ENCODE measurements around the gene CHD5. TPM values are rescaled to one million over a fixed set of nuclear protein-coding genes. Genes with fewer than 3 reads are reported as not detected.

CHD5 gene
- total RNA-seq, 2 donors from 2014 or later = 1.1 to 3.2 TPM

GRCh38 chr1:6207921-6208320, 27.8 kb upstream of the CHD5 start:
- TF ChIP-seq CTCF (IDR thresholded peaks at IDR 0.05) = no peak
- DNase-seq (ENCODE audit: low spot score) = no peak
- ATAC-seq (ENCODE audit: insufficient number of reproducible peaks, low FRiP score, low read depth) = no peak
- Histone ChIP-seq H3K27me3 (replicated peaks; ENCODE audit: insufficient read depth) (no peaks in the 10 kb centered on the region), H3K9me3 (no peaks in the 10 kb centered on the region), H3K4me1 (ENCODE audit: control insufficient read depth in 1 of 2, low read depth in 2 of 2) (peaks cover 8 to 17% of the 10 kb centered on the region in 2 donors), H3K4me3 (no peak overlapping the region), H3K36me3 (no peaks in the 10 kb centered on the region), H3K27ac (no peak overlapping the region)

GRCh38 chr1:6207075-6207885, 27.2 kb upstream of the CHD5 start:
- Histone ChIP-seq H3K27ac (no peak overlapping the region), H3K4me3 (peak overlapping the region; percentile 93), H3K9me3 (no peaks in the 10 kb centered on the region), H3K27me3 (replicated peaks; ENCODE audit: insufficient read depth) (no peaks in the 10 kb centered on the region), H3K4me1 (ENCODE audit: control insufficient read depth in 1 of 2, low read depth in 2 of 2) (peaks cover 8 to 17% of the 10 kb centered on the region in 2 donors), H3K36me3 (no peaks in the 10 kb centered on the region)
- DNase-seq (ENCODE audit: low spot score) (no peak), ATAC-seq (ENCODE audit: insufficient number of reproducible peaks, low FRiP score, low read depth) (no peak)
- no peak for TF ChIP-seq CTCF (IDR thresholded peaks at IDR 0.05)

DNA sequence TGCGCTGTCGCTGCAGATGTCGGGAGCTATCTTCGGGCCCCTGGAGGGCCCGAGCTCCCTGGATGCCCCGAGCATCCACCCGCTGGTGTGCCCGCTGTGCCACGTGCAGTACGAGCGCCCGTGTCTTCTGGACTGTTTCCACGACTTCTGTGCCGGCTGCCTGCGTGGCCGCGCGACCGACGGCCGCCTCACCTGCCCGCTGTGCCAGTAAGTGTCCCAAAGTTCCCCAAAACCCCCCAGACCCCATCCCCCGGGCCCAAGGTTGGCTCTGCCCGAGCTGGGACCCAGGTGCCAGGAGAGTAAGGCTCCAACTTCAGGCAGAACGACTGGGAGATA, 26.4 kb upstream of the CHD5 start:
- no peaks in the 10 kb centered on the region for H3K36me3 ChIP-seq
- peaks cover 8 to 17% of the 10 kb centered on the region in 2 donors for H3K4me1 ChIP-seq (ENCODE audit: control insufficient read depth in 1 of 2, low read depth in 2 of 2)
- DNase-seq (ENCODE audit: low spot score) (no peak), ATAC-seq (ENCODE audit: insufficient number of reproducible peaks, low FRiP score, low read depth) (no peak)
- H3K27ac ChIP-seq = peak overlapping the region; percentile 71 to 85
- peak overlapping the region; percentile 93 for H3K4me3 ChIP-seq
- H3K9me3 ChIP-seq = no peaks in the 10 kb centered on the region
- TF ChIP-seq CTCF (IDR thresholded peaks at IDR 0.05) = no peak
- no peaks in the 10 kb centered on the region for H3K27me3 ChIP-seq (replicated peaks; ENCODE audit: insufficient read depth)

DNA sequence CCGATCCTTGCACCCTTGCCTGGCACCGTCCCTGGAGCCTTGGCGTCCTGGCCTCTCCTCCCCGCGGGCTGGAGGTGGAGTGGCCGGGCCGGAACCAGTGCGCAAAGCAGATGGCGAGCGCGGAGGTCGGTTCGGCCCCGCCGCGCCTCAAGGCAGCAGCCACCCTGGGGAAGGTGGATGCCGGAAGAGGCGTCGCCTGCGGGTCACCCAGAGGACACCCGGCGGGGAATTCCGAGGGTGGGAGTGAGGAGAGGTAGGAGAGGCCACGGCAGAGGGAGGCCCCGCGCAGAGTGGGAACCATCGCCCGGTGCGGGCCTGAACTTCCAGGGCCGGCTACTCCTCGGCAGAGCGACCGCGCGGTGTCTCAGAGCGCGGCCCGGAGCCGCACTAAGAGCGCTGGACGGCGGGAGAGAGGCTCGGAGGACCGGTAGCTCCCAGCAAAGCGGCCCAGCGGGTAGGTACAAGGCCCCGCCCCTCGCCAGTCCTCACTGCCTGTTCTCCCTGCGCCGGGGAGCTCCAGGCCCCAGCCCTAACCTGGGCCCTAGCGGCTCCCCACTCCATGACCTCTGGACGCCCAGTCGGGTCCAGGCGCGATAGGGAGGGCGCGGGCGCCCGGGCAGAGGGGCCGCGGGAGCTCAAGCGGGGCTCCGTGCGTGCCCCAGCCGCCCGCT, 25.9 kb upstream of the CHD5 start, which contains the start of gene RNF207:
Gene RNF207 (plus strand): TSS at position 271 of the 671 bp plus-strand sequence. CDS start 417 bp downstream, outside the sequence.
- Histone ChIP-seq H3K27me3 (replicated peaks; ENCODE audit: insufficient read depth) (no peaks in the 10 kb centered on the region), H3K4me1 (ENCODE audit: control insufficient read depth in 1 of 2, low read depth in 2 of 2) (peaks cover 8 to 17% of the 10 kb centered on the region in 2 donors), H3K9me3 (no peaks in the 10 kb centered on the region), H3K27ac (peak within 1 kb of the TSS; percentile 71 to 85), H3K4me3 (peak within 1 kb of the TSS; percentile 93), H3K36me3 (no peaks in the 10 kb centered on the region)
- DNase-seq (ENCODE audit: low spot score) = no peak
- no peak for TF ChIP-seq CTCF (IDR thresholded peaks at IDR 0.05)
- ATAC-seq (ENCODE audit: insufficient number of reproducible peaks, low FRiP score, low read depth) = peak; percentile 11

DNA sequence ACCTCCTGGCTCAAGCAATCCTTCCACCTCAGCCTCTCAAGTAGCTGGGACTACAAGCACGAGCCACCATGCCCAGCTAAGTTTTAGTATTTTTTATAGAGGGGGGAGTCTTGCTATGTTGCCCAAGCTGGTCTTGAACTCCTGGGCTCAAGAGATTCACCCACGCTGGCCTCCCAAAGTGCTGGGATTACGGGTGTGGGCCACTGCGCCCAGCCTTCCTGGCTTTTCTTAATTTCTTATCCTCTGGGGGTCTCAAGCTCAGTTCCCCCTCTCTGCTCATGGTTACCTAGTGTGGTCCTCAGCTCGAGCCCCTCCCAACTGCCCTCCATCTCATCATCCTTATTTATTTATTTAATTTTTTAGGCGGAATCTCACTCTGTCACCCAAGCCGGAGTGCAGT, 22.1 kb upstream of the CHD5 start:
- no peaks in the 10 kb centered on the region for H3K27me3 ChIP-seq (replicated peaks; ENCODE audit: insufficient read depth)
- TF ChIP-seq CTCF (IDR thresholded peaks at IDR 0.05) = no peak
- peaks cover 22 to 40% of the 10 kb centered on the region in 2 donors for H3K4me1 ChIP-seq (ENCODE audit: control insufficient read depth in 1 of 2, low read depth in 2 of 2)
- H3K36me3 ChIP-seq = no peaks in the 10 kb centered on the region
- H3K9me3 ChIP-seq = no peaks in the 10 kb centered on the region
- no peak overlapping the region for H3K4me3 ChIP-seq
- DNase-seq (ENCODE audit: low spot score) (no peak), ATAC-seq (ENCODE audit: insufficient number of reproducible peaks, low FRiP score, low read depth) (no peak)
- H3K27ac ChIP-seq = no peak overlapping the region

All from thoracic aorta (tissue), 2 donors.